ENCODE data around the gene NPAS3.

GRCh38 chr14:33452995-33453394 lies 514.3 kb downstream of the NPAS3 start:
- TF ChIP-seq POLR2A (IDR thresholded peaks at IDR 0.05; ENCODE audit: low read depth, low read length) (no peak), TAF1 (IDR thresholded peaks at IDR 0.05; ENCODE audit: low read depth, low read length) (no peak), POLR2AphosphoS5 (IDR thresholded peaks at IDR 0.05; ENCODE audit: low read depth, low read length) (no peak), SPI1 (IDR thresholded peaks at IDR 0.05; ENCODE audit: low read depth, low read length) (no peak), POU2F2 (IDR thresholded peaks at IDR 0.05; ENCODE audit: low read depth, low read length) (no peak)
